Activated CD8-positive, alpha-beta memory T cell treated with anti-CD3 and anti-CD28 coated beads for 36 hours (primary cell): ENCODE measurements around the gene CFAP92. TPM values are rescaled to one million over a fixed set of nuclear protein-coding genes. Genes with fewer than 3 reads are reported as not detected.

ENCODE experiments used
- CTCF ChIA-PET: fragments of 350-600 bp; sonication (Branson Sonifier 250); formaldehyde crosslinking; loops from one replicate; lab custom pipeline; 2021; ENCODE audit warnings: antibody characterized with exemption; lab: Charles Lee
- POLR2A ChIA-PET: fragments of 350-600 bp; sonication (Branson Sonifier 250); formaldehyde crosslinking; loops from one replicate; lab custom pipeline; 2021; ENCODE audit warnings: antibody characterized with exemption; lab: Charles Lee
- total RNA-seq, 2 experiments: library from RNA; stranded (reverse); gene quantifications; one replicate each; pipeline ENCODE4 v1.2.3, GENCODE V29; 2021

Gene CFAP92, protein sequence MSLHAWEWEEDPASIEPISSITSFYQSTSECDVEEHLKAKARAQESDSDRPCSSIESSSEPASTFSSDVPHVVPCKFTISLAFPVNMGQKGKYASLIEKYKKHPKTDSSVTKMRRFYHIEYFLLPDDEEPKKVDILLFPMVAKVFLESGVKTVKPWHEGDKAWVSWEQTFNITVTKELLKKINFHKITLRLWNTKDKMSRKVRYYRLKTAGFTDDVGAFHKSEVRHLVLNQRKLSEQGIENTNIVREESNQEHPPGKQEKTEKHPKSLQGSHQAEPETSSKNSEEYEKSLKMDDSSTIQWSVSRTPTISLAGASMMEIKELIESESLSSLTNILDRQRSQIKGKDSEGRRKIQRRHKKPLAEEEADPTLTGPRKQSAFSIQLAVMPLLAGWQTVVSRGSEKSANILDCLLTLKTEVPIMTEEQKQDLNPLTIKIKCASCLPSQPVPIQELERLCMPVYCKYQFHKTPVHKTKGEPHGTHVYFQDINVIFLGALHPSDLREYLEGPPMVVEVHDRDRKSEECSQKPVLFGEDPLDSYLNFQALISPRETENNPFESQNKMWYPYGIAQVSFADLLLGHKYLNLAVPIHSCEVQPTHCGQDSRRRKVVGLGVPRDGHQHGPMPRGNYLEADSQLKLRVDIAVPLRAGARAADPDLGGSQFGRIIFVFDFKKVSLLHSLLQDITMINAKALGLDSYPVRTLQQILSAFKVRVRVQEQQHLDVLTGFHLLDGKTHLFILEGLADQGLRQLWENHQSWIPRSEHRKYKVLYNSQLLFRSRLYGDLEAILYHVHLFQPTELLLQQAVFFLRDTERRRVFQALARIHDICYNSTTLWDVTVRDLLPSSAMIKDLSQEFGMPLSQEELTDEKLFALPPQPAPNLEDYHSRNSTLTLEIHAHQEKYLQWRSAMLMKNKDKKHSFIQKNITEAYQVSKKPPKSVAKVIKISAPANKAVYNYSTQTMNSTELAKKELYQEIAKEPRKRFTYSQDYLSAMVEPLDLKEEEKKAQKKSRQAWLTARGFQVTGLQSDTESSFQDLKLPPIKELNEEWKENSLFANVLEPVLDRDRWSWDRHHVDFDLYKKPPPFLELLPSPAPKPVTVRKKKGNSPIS
- total RNA-seq: under 1 TPM; 0.06 to 0.11 TPM

DNA sequence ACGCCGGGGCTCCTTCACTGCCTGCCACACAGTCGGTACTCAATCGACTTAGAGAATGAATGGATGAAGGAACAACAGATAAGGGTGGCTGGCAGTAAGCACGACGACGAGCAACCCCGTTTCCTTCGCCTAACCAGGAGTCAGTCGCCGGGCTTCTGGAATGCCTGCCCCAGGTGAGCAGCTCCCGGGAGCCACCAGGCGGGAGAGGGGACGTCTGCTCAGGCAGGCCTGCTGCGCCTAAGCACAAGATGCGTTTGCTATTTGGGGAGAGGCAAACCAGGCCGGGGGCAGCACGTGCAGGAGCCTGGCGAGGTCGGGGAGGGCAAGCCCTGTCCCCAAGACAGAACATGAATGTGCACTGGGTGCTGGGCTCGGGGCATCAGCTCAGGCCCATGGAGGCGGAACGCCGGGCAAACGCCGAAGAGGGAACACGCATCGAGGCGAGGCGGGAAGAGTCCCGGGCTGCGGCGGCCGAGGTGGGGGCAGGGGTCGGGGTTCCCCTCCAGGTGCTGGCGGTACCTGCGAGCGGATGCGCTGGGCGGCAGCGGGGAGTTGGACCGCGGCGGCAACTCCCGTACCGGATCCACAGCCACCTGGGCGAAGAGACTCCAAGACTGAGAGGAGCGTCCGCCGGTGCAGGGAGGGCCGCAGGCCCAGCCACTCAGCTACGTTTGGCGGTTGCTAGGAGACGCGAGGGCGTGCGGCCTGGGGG, at the start of gene CFAP92:
CFAP92 (minus strand) TSS at position 616 of the 712 bp plus-strand sequence. CDS start 772 bp downstream, outside the sequence.
- POLR2A ChIA-PET: interaction anchor here (0.8 kb wide), 2 partner anchors 11 to 59 kb away, joined by 3 to 4 read pairs; no protein-coding TSS in a partner anchor
- CTCF ChIA-PET: interaction anchor here (0.9 to 3.4 kb wide), 6 partner anchors 10 to 60 kb away, joined by 3 to 15 read pairs (median 4); no protein-coding TSS in a partner anchor

DNA sequence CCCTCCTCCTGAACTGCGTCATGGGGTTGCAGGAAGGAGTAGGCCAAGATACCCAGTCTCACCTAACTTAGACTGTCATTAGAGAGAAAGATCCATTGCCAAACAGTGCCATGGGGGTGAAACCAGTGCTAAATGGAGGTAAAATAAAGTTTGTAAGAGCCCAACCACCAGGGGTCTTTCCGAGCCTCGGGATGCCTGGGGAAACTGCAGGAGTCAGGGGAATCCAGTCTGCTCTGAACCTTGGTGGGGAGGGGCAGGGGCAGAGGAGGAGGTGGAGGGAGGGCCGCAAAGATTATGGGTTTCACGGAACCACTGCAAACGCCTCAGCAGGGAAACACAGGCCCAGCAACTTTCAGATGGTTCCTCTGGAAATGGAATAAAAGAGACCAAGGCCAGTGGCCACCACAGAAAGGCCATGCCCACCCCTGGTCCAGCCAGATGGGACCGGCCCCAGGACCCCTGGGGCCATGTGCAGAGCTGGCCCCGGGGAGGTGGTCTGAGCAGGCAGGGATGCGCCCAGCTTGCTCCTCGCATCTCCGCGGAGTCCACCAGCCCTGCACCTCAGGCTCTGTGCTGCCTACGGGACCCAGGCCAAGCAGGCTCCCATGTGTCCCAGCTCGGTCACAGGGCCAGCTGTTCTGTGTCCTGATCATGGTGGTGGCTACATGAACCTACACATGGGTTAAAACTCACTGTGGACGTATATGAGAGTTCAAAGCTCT, 46.9 kb upstream of the CFAP92 start:
- POLR2A ChIA-PET: no interaction called here
- CTCF ChIA-PET: interaction anchor here (1.1 to 1.3 kb wide), 2 partner anchors 12 to 14 kb away, joined by 3 read pairs; no protein-coding TSS in a partner anchor

DNA sequence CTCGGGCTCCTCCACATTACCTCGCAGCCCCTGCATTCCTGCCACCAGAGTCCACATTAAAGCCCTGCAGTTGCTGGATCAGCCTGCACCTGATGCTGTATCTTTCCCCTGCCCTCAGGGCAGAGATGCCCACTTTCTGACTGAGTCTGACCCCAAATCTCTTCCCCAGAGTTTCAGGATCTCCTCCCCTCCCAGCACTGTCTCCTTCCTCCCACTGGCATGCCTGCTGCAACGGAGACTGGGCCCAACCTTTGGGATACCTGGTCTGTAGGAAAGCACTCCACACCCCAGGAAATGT, 46.1 kb upstream of the CFAP92 start:
- CTCF ChIA-PET: interaction anchor here (1.3 kb wide), 1 partner anchor 13 kb away, joined by 3 read pairs; no protein-coding TSS in a partner anchor
- POLR2A ChIA-PET: no interaction called here

DNA sequence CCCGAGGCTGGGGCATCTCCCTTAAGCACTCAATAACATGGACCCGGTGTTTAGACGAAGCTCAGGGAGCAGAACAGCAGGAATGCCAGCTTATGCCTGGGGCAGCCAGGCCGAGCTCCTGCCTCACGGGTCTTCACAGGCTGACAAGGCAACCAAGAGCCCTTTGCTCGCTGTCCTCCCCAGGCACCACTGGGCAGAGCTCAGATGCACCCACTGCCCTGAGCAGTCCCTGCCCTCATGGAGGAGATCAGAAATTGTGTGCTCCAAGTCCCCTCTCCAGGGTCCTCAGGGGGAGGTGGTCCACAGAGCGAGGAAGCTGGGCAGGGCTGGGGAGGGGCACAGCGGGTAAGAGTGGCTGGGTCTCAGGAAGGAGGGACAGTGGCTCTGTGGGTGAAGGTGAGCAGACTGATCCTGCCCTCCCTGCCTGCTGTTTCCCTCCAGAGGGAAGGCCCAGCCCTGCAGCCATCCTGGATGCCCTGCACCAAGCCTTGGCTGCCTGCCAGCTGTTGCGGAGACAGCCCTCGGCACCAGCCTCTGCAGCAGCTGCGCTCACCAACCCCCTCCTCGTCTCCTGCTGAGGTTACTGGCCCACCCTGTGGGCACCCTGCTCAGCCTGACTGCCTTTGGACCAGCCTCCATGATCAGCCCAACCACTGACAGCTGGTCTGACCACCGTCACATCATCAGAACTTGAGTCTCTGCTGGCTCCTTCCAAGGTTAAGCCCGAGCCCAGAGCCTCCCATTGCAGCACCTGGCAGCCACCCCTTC, 45.6 kb upstream of the CFAP92 start:
- CTCF ChIA-PET: interaction anchor here (1.3 kb wide), 1 partner anchor 12 kb away, joined by 3 read pairs; no protein-coding TSS in a partner anchor
- POLR2A ChIA-PET: no interaction called here

DNA sequence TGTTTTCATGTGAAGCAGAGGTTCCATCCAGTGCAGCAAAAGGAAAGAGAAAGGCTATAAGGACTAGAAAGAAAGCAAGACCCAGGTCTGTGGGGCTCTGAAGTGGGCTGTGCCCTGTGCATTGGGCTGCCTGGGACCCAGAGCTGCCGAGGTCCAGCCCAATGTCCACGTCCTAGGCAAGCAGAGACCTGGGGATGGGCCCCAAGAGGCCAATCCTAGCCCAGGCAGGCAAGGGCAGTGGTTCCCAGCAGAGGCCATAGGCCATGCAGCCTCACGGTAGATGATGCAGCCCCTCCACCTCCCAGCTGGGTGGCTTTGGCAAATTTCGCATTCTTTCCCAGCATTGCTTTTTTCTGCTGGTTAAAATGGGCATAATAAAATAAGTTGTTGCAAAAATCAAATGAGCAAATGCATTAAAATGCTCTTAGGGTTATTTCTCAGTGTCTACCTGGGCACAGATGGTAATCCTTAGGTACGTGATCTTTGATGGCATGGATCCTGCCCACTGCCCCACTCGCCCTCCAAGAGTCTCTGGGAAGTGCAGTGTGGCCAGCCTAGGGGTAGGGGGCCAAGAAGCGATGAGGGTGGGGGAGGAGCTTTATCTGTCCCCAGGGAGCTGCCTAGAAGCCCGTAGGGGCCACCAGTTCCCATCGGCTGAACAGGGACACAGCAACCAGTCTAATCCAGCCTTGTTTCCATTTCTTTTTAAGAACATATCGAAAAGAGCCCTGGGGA, 44.4 kb upstream of the CFAP92 start:
- CTCF ChIA-PET: interaction anchor here (0.8 kb wide), 1 partner anchor 68 kb away, joined by 3 read pairs; no protein-coding TSS in a partner anchor
- POLR2A ChIA-PET: no interaction called here

DNA sequence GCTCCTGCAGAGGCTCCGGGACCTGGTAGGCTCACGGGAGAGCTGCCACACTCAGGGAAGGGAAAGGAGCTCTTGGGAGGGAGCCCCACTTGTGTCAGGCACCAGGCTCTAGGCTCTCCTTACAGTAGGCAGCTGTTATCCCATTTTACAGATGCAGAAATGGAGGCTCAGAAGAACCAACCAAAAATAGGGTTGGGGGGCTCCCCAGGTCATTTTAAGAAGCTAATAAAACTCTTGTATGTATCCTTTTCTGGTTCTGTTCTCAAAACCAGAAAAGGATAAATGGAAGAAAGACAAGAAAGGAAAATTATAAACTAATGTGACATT, 43.2 kb upstream of the CFAP92 start:
- ChIA-PET POLR2A (interaction anchor here (0.5 to 0.8 kb wide), 3 partner anchors 8 to 307 kb away, joined by 4 to 10 read pairs (median 6); a partner anchor contains a TSS), CTCF (interaction anchor here (0.5 to 1.1 kb wide), 5 partner anchors 9 to 375 kb away, joined by 3 to 4 read pairs (median 3); no protein-coding TSS in a partner anchor)

DNA sequence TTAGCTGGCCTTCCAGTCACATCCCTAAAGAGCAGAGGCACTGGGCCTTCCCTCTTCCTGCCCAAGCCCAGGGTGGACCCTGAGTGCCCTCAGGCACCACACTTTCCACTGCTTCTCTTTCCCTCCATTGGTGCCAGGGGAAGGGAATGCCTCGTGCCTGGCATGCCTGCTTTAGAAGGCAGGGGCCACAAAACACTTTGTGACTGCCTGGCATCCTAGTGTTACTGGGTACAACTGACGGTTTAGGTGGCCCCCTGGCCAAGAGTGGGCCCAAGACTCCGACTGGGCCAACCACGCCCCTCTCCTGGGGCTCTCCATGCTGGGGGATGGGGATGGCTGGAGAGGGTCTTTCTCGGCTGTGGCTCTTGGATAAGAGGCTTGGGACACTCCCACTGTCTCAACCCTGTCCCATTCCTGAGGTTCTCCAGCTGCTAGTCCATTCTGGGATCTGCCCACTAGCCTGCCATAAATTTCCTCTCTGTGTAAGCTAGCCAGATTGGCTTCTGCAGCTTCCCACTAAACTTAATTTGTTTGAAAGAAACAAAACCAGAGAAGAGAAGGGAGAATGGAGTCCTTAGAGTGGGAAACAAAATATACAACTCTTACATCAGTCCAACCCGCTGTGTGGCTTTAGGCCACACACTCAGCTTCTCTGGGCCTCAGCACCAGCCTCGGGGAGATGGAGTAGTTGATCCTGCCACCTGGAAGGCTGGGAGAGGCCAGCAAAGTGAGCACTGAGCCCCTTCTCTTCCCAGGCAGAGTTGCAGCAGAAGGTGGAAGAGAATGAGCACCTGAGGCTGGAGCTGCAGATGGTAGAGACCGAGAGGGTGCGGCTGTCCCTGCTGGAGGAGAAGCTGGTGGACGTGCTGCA, 42.6 kb upstream of the CFAP92 start:
- POLR2A ChIA-PET: interaction anchor here (0.5 to 0.6 kb wide), 2 partner anchors 8 to 307 kb away, joined by 6 to 10 read pairs; no protein-coding TSS in a partner anchor

DNA sequence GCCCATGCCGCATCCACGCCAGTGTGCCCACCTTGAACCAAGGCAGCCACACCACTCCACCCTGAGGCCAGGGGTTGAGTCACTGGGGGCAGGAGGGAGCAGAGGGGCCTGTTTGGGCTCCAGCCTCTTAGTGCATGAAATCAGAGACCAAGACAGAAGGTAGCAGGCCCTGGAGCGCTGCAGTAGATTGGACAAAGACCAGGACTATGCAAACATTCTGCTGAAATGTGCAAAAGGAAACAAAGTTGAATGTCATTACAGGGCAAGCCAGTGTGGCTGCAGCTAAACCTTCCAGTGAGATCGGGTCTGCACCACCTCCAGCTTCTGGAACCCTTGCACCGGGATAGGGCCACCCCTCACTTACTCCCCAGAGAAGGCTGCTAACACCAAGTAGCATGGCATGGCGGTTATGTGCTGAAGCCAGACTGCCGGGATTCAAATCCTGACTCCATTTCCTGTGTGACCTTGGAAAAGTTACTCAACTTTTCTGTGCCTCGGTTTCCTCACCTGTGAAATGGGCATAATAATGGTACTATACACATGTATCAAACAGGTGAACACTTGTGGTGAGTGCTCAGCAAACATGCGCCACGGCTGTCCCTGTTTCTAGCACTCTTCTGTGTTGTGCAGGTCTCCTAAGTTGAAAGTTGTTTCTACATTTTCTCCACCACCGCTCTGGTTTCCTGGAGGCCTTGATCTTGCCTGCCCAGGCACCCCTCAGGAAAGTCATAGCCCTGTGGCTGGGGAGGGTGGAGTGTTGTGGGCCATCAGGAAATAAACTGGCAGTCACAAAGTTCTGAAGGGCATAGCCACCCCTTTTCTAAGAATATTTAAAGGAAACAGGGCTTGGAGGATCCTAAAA, 41.7 kb upstream of the CFAP92 start:
- ChIA-PET CTCF (no interaction called here), POLR2A (no interaction called here)

More for the DNA sequence above, 42.6 kb upstream of the CFAP92 start:
- CTCF ChIA-PET: interaction anchor here (0.5 to 1.1 kb wide), 3 partner anchors 10 to 32 kb away, joined by 3 to 4 read pairs (median 3); no protein-coding TSS in a partner anchor

DNA sequence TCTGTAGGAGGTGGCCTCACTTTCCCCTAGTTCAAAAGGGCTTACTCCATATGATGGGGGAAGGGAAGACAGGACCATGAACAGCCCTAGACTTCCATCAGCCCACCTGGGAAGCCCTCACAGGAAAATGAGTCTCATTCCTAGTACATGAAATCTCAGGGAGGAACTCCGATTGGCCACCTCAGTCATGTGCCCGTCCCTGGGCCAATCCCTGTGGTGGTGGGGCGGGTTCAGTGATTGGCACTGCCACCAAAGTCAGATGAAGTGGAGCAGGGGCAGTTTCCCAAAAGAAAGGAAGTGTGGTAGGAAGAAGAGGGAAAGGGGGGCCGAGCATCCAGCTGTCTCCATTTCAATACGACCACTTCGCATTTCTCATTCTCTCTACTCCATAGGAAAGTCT, 40.8 kb upstream of the CFAP92 start:
- POLR2A ChIA-PET: no interaction called here

DNA sequence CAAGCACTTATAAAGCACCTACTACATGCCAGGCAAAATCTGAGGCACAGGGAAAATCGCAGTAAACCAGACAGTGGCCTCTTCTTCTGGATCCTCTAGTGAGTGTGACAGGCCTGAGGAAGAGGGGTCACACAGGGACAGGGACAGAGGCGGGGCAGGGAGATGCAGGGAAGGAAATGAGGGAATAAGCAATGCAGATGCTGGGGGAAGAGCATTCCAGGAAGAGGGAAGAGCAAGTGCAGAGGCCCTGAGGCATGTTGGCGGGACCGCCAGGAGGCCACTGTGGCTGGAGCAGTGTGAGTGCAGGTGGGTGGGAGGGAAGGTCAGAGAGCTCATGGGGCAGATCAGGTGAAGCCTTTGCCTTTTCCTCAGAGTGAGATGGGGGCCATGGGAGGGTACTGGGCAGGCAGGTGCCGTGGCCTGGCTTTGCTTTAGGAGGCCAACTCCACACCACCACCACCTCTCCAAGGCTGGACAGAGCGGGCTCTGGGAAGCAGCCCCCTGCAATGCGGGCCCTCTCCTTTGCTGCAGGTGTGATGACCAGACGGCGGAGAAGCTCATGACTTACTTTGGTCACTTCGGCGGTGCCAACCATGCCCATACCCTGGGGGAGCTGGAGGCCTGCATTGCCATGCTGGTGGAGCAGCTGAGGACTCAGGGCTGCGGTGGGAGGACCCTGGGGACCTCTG, 39.9 kb upstream of the CFAP92 start:
- POLR2A ChIA-PET: no interaction called here
- CTCF ChIA-PET: no interaction called here

More for the DNA sequence above, 40.8 kb upstream of the CFAP92 start:
- CTCF ChIA-PET: no interaction called here

DNA sequence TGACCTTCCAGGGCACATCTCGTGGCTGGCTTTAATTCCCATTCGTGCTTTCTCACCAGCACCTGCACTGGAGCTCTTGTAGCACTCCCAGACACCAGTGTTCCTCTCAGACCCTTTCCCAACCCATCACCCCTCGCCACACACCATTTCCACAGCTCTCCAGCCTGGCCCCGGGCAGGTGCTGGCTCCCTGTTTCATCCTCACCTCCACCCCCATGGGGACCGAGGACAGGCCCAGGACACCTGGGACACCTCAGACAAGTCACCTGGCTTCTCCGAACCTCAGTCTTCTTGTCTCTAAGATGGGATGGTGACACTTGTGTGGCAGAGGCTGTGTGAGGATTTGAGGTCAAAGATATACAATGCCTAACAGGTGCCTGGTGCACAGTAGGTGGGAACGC, 39.3 kb upstream of the CFAP92 start:
- ChIA-PET CTCF (no interaction called here), POLR2A (no interaction called here)

DNA sequence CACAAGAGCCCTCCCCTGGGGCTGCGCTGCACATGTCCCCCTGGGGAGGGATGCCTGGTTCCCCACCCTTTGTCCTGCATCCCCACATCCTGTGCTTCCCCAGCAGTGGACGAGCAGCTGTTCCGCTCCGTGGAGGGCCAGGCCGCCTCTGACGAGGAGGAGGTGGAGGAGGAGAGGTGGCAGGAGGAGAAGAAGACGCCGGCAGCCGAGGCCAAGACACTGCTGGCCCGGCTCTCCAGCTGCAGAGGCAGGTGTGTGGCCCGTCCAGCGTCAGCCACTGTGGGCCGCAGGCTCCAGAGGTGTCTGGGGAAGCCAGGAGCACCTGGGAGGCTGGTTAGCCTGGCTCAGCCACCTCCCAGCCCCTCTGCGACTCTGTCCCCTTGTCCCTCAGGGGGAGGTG, 38.8 kb upstream of the CFAP92 start:
- CTCF ChIA-PET: no interaction called here

DNA sequence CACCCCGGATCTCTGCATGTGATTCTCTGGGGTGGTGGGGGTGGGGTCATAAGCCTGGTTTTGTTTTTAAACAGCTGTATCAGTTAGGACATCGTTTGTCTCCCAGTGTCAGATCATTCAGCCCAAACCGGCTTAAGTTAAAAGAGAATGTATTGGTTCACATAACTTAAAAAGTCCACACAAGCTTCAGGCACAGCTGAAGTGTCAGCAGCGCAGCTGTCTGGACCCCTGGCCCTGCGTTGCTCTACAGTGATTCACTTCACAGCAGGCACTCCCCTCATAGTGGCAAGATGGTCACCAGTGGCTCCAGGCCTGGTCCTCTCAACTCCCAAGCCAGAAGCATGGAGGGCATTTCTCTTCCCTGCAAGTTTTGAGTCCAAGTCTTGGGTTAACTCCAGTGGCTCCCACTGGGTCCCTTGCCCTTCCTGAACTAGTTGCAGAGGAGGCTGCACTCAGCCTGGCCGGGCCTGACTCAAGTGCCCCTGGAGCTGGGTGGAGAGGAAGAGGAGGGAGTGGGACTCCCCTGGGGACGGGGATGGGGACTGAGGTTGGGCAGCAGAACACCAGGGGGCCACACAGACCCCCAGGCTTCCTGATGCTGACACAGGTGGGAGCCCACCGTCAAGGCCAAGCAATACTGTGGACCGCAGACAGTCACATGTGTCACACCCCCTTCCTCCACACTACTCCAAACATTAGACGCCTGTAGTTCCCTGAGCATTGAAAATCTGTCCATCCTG, 37.8 kb upstream of the CFAP92 start:
- ChIA-PET CTCF (interaction anchor here (1.3 kb wide), 1 partner anchor 16 kb away, joined by 3 read pairs; no protein-coding TSS in a partner anchor), POLR2A (interaction anchor here (0.6 kb wide), 1 partner anchor 28 kb away, joined by 3 read pairs; no protein-coding TSS in a partner anchor)

More for the DNA sequence above, 38.8 kb upstream of the CFAP92 start:
- POLR2A ChIA-PET: no interaction called here
